HG02840 (cell line): ENCODE measurements around the gene BHMT.
"Not testable (repeated sequence)": the region's sequence is repeated elsewhere in the genome, so short reads cannot be mapped to it uniquely, and the experiment has no call there.

Experiments
- ATAC-seq: cut with Tn5 transposase; IDR thresholded peaks from one replicate; pipeline ENCODE4 v1.9.1; 2021; ENCODE audit warnings: mild to moderate bottlenecking, moderate library complexity, moderate number of reproducible peaks; ENCODE audit not compliant: unreplicated experiment, low FRiP score

BHMT gene

GRCh38 chr5:79171635-79172245 lies 60.1 kb downstream of the BHMT start:
- ATAC-seq, result no peak

GRCh38 chr5:79172269-79172668 lies 60.7 kb downstream of the BHMT start:
- ATAC-seq, result no peak

GRCh38 chr5:79173626-79174025 lies 62.0 kb downstream of the BHMT start:
- ATAC-seq, result no peak

- not testable (repeated sequence) for ATAC-seq
Measured at GRCh38 chr5:79180449-79180848, 68.8 kb downstream of the BHMT start.

- ATAC-seq, result no peak
Measured at GRCh38 chr5:79181419-79182022, 69.9 kb downstream of the BHMT start.
